ENCODE data around the gene LCT.
A peak's percentile ranks its signal among the peaks of the same experiment; 100 is the strongest.

The LCT gene

GRCh38 chr2:135745545-135745944 lies 91.4 kb downstream of the LCT start:
- H3K36me3 ChIP-seq (ENCODE audit: control insufficient read depth, insufficient read depth, low read length), result peaks cover 5% of the 10 kb centered on the region
- no peaks in the 10 kb centered on the region for H3K27me3 ChIP-seq (ENCODE audit: control insufficient read depth, insufficient read depth, low read length, poor library complexity, severe bottlenecking)
- H3K4me3 ChIP-seq (ENCODE audit: insufficient read depth, low read depth, low read length), result no peak overlapping the region
- no peaks in the 10 kb centered on the region for H3K9me3 ChIP-seq (ENCODE audit: control insufficient read depth, low read length)
- no peaks in the 10 kb centered on the region for H3K4me1 ChIP-seq (ENCODE audit: control insufficient read depth, insufficient read depth, low read length)
- H3K27ac ChIP-seq (ENCODE audit: insufficient read depth, low read depth, low read length, poor library complexity, severe bottlenecking), result no peak overlapping the region
- 94 to 95% methylated on average over 3 of the region's 4 CpGs for WGBS, 2 experiments

- Histone ChIP-seq H3K4me3 (ENCODE audit: insufficient read depth, low read depth, low read length) (no peak overlapping the region), H3K27ac (ENCODE audit: insufficient read depth, low read depth, low read length, poor library complexity, severe bottlenecking) (no peak overlapping the region), H3K9me3 (ENCODE audit: control insufficient read depth, low read length) (no peaks in the 10 kb centered on the region), H3K36me3 (ENCODE audit: control insufficient read depth, insufficient read depth, low read length) (peaks cover under 1% of the 10 kb centered on the region), H3K27me3 (ENCODE audit: control insufficient read depth, insufficient read depth, low read length, poor library complexity, severe bottlenecking) (no peaks in the 10 kb centered on the region), H3K4me1 (ENCODE audit: control insufficient read depth, insufficient read depth, low read length) (no peaks in the 10 kb centered on the region)
- 89 to 91% methylated on average over 5 of the region's 5 CpGs for WGBS, 2 experiments
Observed at GRCh38 chr2:135744760-135745314, 92.1 kb downstream of the LCT start.

GRCh38 chr2:135743860-135744259 lies 93.1 kb downstream of the LCT start:
- Histone ChIP-seq H3K36me3 (ENCODE audit: control insufficient read depth, insufficient read depth, low read length) (no peaks in the 10 kb centered on the region), H3K4me3 (ENCODE audit: insufficient read depth, low read depth, low read length) (peak overlapping the region; percentile 17), H3K9me3 (ENCODE audit: control insufficient read depth, low read length) (no peaks in the 10 kb centered on the region), H3K27me3 (ENCODE audit: control insufficient read depth, insufficient read depth, low read length, poor library complexity, severe bottlenecking) (no peaks in the 10 kb centered on the region), H3K27ac (ENCODE audit: insufficient read depth, low read depth, low read length, poor library complexity, severe bottlenecking) (no peak overlapping the region), H3K4me1 (ENCODE audit: control insufficient read depth, insufficient read depth, low read length) (no peaks in the 10 kb centered on the region)
- 93 to 97% methylated on average over 1 of the region's 1 CpG for WGBS, 2 experiments

- Histone ChIP-seq H3K4me3 (ENCODE audit: insufficient read depth, low read depth, low read length) (peak overlapping the region; percentile 91), H3K4me1 (ENCODE audit: control insufficient read depth, insufficient read depth, low read length) (no peaks in the 10 kb centered on the region), H3K36me3 (ENCODE audit: control insufficient read depth, insufficient read depth, low read length) (no peaks in the 10 kb centered on the region), H3K9me3 (ENCODE audit: control insufficient read depth, low read length) (no peaks in the 10 kb centered on the region), H3K27me3 (ENCODE audit: control insufficient read depth, insufficient read depth, low read length, poor library complexity, severe bottlenecking) (no peaks in the 10 kb centered on the region), H3K27ac (ENCODE audit: insufficient read depth, low read depth, low read length, poor library complexity, severe bottlenecking) (peak overlapping the region; percentile 96)
- WGBS, 2 experiments, result 0% methylated on average over 34 of the region's 34 CpGs
Observed at GRCh38 chr2:135742325-135742757, 94.6 kb downstream of the LCT start.

- Histone ChIP-seq H3K27me3 (ENCODE audit: control insufficient read depth, insufficient read depth, low read length, poor library complexity, severe bottlenecking) (no peaks in the 10 kb centered on the region), H3K9me3 (ENCODE audit: control insufficient read depth, low read length) (no peaks in the 10 kb centered on the region), H3K36me3 (ENCODE audit: control insufficient read depth, insufficient read depth, low read length) (no peaks in the 10 kb centered on the region), H3K4me3 (ENCODE audit: insufficient read depth, low read depth, low read length) (peak within 1 kb of the TSS; percentile 91), H3K4me1 (ENCODE audit: control insufficient read depth, insufficient read depth, low read length) (no peaks in the 10 kb centered on the region), H3K27ac (ENCODE audit: insufficient read depth, low read depth, low read length, poor library complexity, severe bottlenecking) (peak within 1 kb of the TSS; percentile 96)
- 1% methylated on average over 93 of the region's 93 CpGs for WGBS, 2 experiments
Observed at GRCh38 chr2:135741395-135742324, 95.3 kb downstream of the LCT start, which contains the start of gene UBXN4. TSS of gene UBXN4 (plus strand) at chr2:135741855. CDS start at chr2:135741930, 75 bp downstream.

- H3K4me3 ChIP-seq (ENCODE audit: insufficient read depth, low read depth, low read length), result no peak overlapping the region
- H3K27ac ChIP-seq (ENCODE audit: insufficient read depth, low read depth, low read length, poor library complexity, severe bottlenecking), result no peak overlapping the region
Observed at GRCh38 chr2:135741043-135741394, 96.0 kb downstream of the LCT start.

GRCh38 chr2:135740206-135740605 lies 96.8 kb downstream of the LCT start:
- 92 to 97% methylated on average over 3 of the region's 3 CpGs for WGBS, 2 experiments
- no peaks in the 10 kb centered on the region for H3K36me3 ChIP-seq (ENCODE audit: control insufficient read depth, insufficient read depth, low read length)
- H3K27me3 ChIP-seq (ENCODE audit: control insufficient read depth, insufficient read depth, low read length, poor library complexity, severe bottlenecking), result no peaks in the 10 kb centered on the region
- H3K4me1 ChIP-seq (ENCODE audit: control insufficient read depth, insufficient read depth, low read length), result no peaks in the 10 kb centered on the region
- H3K4me3 ChIP-seq (ENCODE audit: insufficient read depth, low read depth, low read length), result no peak overlapping the region
- H3K9me3 ChIP-seq (ENCODE audit: control insufficient read depth, low read length), result no peaks in the 10 kb centered on the region
- H3K27ac ChIP-seq (ENCODE audit: insufficient read depth, low read depth, low read length, poor library complexity, severe bottlenecking), result no peak overlapping the region

More at GRCh38 chr2:135741043-135741394, 96.0 kb downstream of the LCT start:
- Histone ChIP-seq H3K9me3 (ENCODE audit: control insufficient read depth, low read length) (no peaks in the 10 kb centered on the region), H3K36me3 (ENCODE audit: control insufficient read depth, insufficient read depth, low read length) (no peaks in the 10 kb centered on the region), H3K27me3 (ENCODE audit: control insufficient read depth, insufficient read depth, low read length, poor library complexity, severe bottlenecking) (no peaks in the 10 kb centered on the region), H3K4me1 (ENCODE audit: control insufficient read depth, insufficient read depth, low read length) (no peaks in the 10 kb centered on the region)
- WGBS, 2 experiments, result 89 to 92% methylated on average over 11 of the region's 11 CpGs

All from ectodermal cell (in vitro differentiated cells).